ENCODE results near the gene METTL15.

The METTL15 gene

GRCh38 chr11:28107750-28108618 is at the start of gene METTL15, which contains the start of gene KIF18A:
Gene METTL15 (plus strand): TSS chr11:28108388. CDS start chr11:28113335, 4,947 bp downstream.
Gene KIF18A (minus strand): TSS chr11:28108156. CDS start chr11:28097947, 10,209 bp downstream.
- peaks cover 3% of the 10 kb centered on the region; the same call in 1 of the 2 replicates for H3K36me3 ChIP-seq (ENCODE audit: low read length)
- peaks cover 9% of the 10 kb centered on the region for H3F3A ChIP-seq (ENCODE audit: insufficient read depth)
- peaks cover 89% of the 10 kb centered on the region for H3K79me2 ChIP-seq (ENCODE audit: insufficient read depth, low read length)
- peak within 1 kb of the TSS; percentile 95 for H3K4me3 ChIP-seq (ENCODE audit: insufficient read depth, low read length, poor library complexity, severe bottlenecking)
- H3K27me3 ChIP-seq (ENCODE audit: low read length), result no peaks in the 10 kb centered on the region
- H3K4me2 ChIP-seq (ENCODE audit: low read depth, low read length, poor library complexity, severe bottlenecking), result peak within 1 kb of the TSS; percentile 96
- H3K9me3 ChIP-seq (ENCODE audit: insufficient read depth, low read length), result no peaks in the 10 kb centered on the region
- H2AFZ ChIP-seq (ENCODE audit: low read depth, low read length, severe bottlenecking), result peak within 1 kb of the TSS; percentile 83
- no peak for TF ChIP-seq EZH2phosphoT487 (conservative IDR thresholded peaks at IDR 0.05; ENCODE audit: low read length)
- no peak for TF ChIP-seq CTCF (IDR thresholded peaks at IDR 0.05; ENCODE audit: insufficient read depth, low read length, poor library complexity, severe bottlenecking)
- no peaks in the 10 kb centered on the region for H3K9me2 ChIP-seq (replicated peaks; ENCODE audit: insufficient read depth, low read length)
- H3K9ac ChIP-seq (ENCODE audit: low read length), result peak within 1 kb of the TSS; percentile 73
- peak within 1 kb of the TSS; percentile 83 for H3K27ac ChIP-seq (ENCODE audit: low read depth, low read length)
- peaks cover 7% of the 10 kb centered on the region; the same call in 1 of the 2 replicates for H4K20me1 ChIP-seq (ENCODE audit: low read depth, low read length)

GRCh38 chr11:28071305-28071704 is 36.9 kb upstream of the METTL15 start:
- TF ChIP-seq EZH2phosphoT487 (conservative IDR thresholded peaks at IDR 0.05; ENCODE audit: low read length) (no peak), CTCF (IDR thresholded peaks at IDR 0.05; ENCODE audit: insufficient read depth, low read length, poor library complexity, severe bottlenecking) (no peak)
- Histone ChIP-seq H3K27me3 (ENCODE audit: low read length) (no peaks in the 10 kb centered on the region), H3K36me3 (ENCODE audit: low read length) (peaks cover 59% of the 10 kb centered on the region)

GRCh38 chr11:28072321-28072720 is 35.9 kb upstream of the METTL15 start:
- no peaks in the 10 kb centered on the region for H4K20me1 ChIP-seq (ENCODE audit: low read depth, low read length)
- H3K36me3 ChIP-seq (ENCODE audit: low read length), result peaks cover 51% of the 10 kb centered on the region; the same call in 1 of the 2 replicates
- no peak overlapping the region for H3K9ac ChIP-seq (ENCODE audit: low read length)
- no peaks in the 10 kb centered on the region for H3K9me3 ChIP-seq (ENCODE audit: insufficient read depth, low read length)
- H3K9me2 ChIP-seq (replicated peaks; ENCODE audit: insufficient read depth, low read length), result no peaks in the 10 kb centered on the region
- no peaks in the 10 kb centered on the region for H3K27me3 ChIP-seq (ENCODE audit: low read length)
- H2AFZ ChIP-seq (ENCODE audit: low read depth, low read length, severe bottlenecking), result no peak overlapping the region
- H3K4me3 ChIP-seq (ENCODE audit: insufficient read depth, low read length, poor library complexity, severe bottlenecking), result no peak overlapping the region
- no peaks in the 10 kb centered on the region for H3F3A ChIP-seq (ENCODE audit: insufficient read depth)
- no peak overlapping the region for H3K27ac ChIP-seq (ENCODE audit: low read depth, low read length)
- no peak overlapping the region for H3K4me2 ChIP-seq (ENCODE audit: low read depth, low read length, poor library complexity, severe bottlenecking)
- TF ChIP-seq EZH2phosphoT487 (conservative IDR thresholded peaks at IDR 0.05; ENCODE audit: low read length) (no peak), CTCF (IDR thresholded peaks at IDR 0.05; ENCODE audit: insufficient read depth, low read length, poor library complexity, severe bottlenecking) (no peak)
- H3K79me2 ChIP-seq (ENCODE audit: insufficient read depth, low read length), result no peaks in the 10 kb centered on the region

More at GRCh38 chr11:28071305-28071704, 36.9 kb upstream of the METTL15 start:
- H2AFZ ChIP-seq (ENCODE audit: low read depth, low read length, severe bottlenecking), result no peak overlapping the region
- H3F3A ChIP-seq (ENCODE audit: insufficient read depth), result no peaks in the 10 kb centered on the region
- H3K9me2 ChIP-seq (replicated peaks; ENCODE audit: insufficient read depth, low read length), result no peaks in the 10 kb centered on the region
- no peak overlapping the region for H3K4me2 ChIP-seq (ENCODE audit: low read depth, low read length, poor library complexity, severe bottlenecking)
- H3K9ac ChIP-seq (ENCODE audit: low read length), result no peak overlapping the region
- no peak overlapping the region for H3K27ac ChIP-seq (ENCODE audit: low read depth, low read length)
- no peaks in the 10 kb centered on the region for H3K79me2 ChIP-seq (ENCODE audit: insufficient read depth, low read length)
- no peaks in the 10 kb centered on the region for H3K9me3 ChIP-seq (ENCODE audit: insufficient read depth, low read length)
- H4K20me1 ChIP-seq (ENCODE audit: low read depth, low read length), result no peaks in the 10 kb centered on the region
- H3K4me3 ChIP-seq (ENCODE audit: insufficient read depth, low read length, poor library complexity, severe bottlenecking), result no peak overlapping the region
